H7 (cell line): ENCODE results near the gene TRIM24. TPM values are rescaled to one million over a fixed set of nuclear protein-coding genes. Genes with fewer than 3 reads are reported as not detected.

ENCODE experiments used
- DNase-seq: peaks from one replicate; pipeline ENCODE4 v3.0.0; 2012
- H3K27me3 ChIP-seq: 2 replicates; pipeline ENCODE4 v1.6.0; 2011; ENCODE audit warnings: mild to moderate bottlenecking, low read length; ENCODE audit not compliant: control insufficient read depth, insufficient read depth
- H3K36me3 ChIP-seq: replicated peaks from 2 replicates; pipeline ENCODE4 v1.5.1; 2011; ENCODE audit warnings: low read length; ENCODE audit not compliant: control insufficient read depth, insufficient read depth
- H3K4me3 ChIP-seq: 2 replicates; pipeline ENCODE4 v1.5.1; 2011; ENCODE audit warnings: low read depth, mild to moderate bottlenecking, control low read depth, low read length, moderate library complexity; ENCODE audit not compliant: insufficient read depth
- total RNA-seq: library from RNA; depleted of rRNA; stranded (reverse); fragments of >200 nt; shearing (Covaris generic); gene quantifications from 2 replicates; pipeline ENCODE4 v1.2.3, GENCODE V29; 2014

The TRIM24 gene
- total RNA-seq, 1 experiment from 2014 or later, result 102 TPM

- Histone ChIP-seq H3K27me3 (no peaks in the 10 kb centered on the region), H3K36me3 (peaks cover 44% of the 10 kb centered on the region), H3K4me3 (no peak overlapping the region)
- no peak for DNase-seq
Measured at GRCh38 chr7:138579671-138580070, 119.6 kb downstream of the TRIM24 start.

GRCh38 chr7:138581065-138581464, 121.0 kb downstream of the TRIM24 start:
- Histone ChIP-seq H3K4me3 (no peak overlapping the region), H3K27me3 (no peaks in the 10 kb centered on the region), H3K36me3 (peaks cover 41% of the 10 kb centered on the region)
- no peak for DNase-seq

- peaks cover 24% of the 10 kb centered on the region for H3K36me3 ChIP-seq
Measured at GRCh38 chr7:138584283-138584682, 124.2 kb downstream of the TRIM24 start.

GRCh38 chr7:138584696-138585095, 124.6 kb downstream of the TRIM24 start:
- peaks cover 24% of the 10 kb centered on the region for H3K36me3 ChIP-seq
- H3K4me3 ChIP-seq, result no peak overlapping the region
- DNase-seq, result no peak

More at GRCh38 chr7:138584283-138584682, 124.2 kb downstream of the TRIM24 start:
- no peak overlapping the region for H3K4me3 ChIP-seq
- DNase-seq, result no peak
- no peaks in the 10 kb centered on the region for H3K27me3 ChIP-seq

GRCh38 chr7:138585283-138585993, 125.4 kb downstream of the TRIM24 start:
- H3K27me3 ChIP-seq, result no peaks in the 10 kb centered on the region
- DNase-seq, result no peak
- H3K4me3 ChIP-seq, result no peak overlapping the region
- H3K36me3 ChIP-seq, result peaks cover 21% of the 10 kb centered on the region

More at GRCh38 chr7:138584696-138585095, 124.6 kb downstream of the TRIM24 start:
- H3K27me3 ChIP-seq, result no peaks in the 10 kb centered on the region

- Histone ChIP-seq H3K4me3 (no peak overlapping the region), H3K27me3 (no peaks in the 10 kb centered on the region), H3K36me3 (peaks cover 13% of the 10 kb centered on the region)
- DNase-seq, result no peak
Measured at GRCh38 chr7:138587485-138587884, 127.4 kb downstream of the TRIM24 start.

- H3K4me3 ChIP-seq, result no peak overlapping the region
- H3K27me3 ChIP-seq, result no peaks in the 10 kb centered on the region
- DNase-seq, result no peak
- peaks cover 5% of the 10 kb centered on the region for H3K36me3 ChIP-seq
Measured at GRCh38 chr7:138588986-138589385, 128.9 kb downstream of the TRIM24 start.

GRCh38 chr7:138590154-138590553, 130.1 kb downstream of the TRIM24 start:
- peaks cover 2% of the 10 kb centered on the region for H3K36me3 ChIP-seq
- DNase-seq, result no peak

GRCh38 chr7:138595454-138595853, 135.4 kb downstream of the TRIM24 start:
- H3K4me3 ChIP-seq, result no peak overlapping the region
- no peak for DNase-seq
- no peaks in the 10 kb centered on the region for H3K36me3 ChIP-seq

More at GRCh38 chr7:138590154-138590553, 130.1 kb downstream of the TRIM24 start:
- H3K4me3 ChIP-seq, result no peak overlapping the region
- no peaks in the 10 kb centered on the region for H3K27me3 ChIP-seq

GRCh38 chr7:138602451-138602850, 142.4 kb downstream of the TRIM24 start:
- DNase-seq, result no peak
- Histone ChIP-seq H3K27me3 (no peaks in the 10 kb centered on the region), H3K36me3 (no peaks in the 10 kb centered on the region)

More at GRCh38 chr7:138595454-138595853, 135.4 kb downstream of the TRIM24 start:
- H3K27me3 ChIP-seq, result no peaks in the 10 kb centered on the region

GRCh38 chr7:138603549-138604318, 143.7 kb downstream of the TRIM24 start:
- DNase-seq, result no peak
- Histone ChIP-seq H3K4me3 (no peak overlapping the region), H3K36me3 (no peaks in the 10 kb centered on the region), H3K27me3 (no peaks in the 10 kb centered on the region)

More at GRCh38 chr7:138602451-138602850, 142.4 kb downstream of the TRIM24 start:
- no peak overlapping the region for H3K4me3 ChIP-seq

- no peaks in the 10 kb centered on the region for H3K36me3 ChIP-seq
- no peak overlapping the region for H3K4me3 ChIP-seq
- no peak for DNase-seq
- no peaks in the 10 kb centered on the region for H3K27me3 ChIP-seq
Measured at GRCh38 chr7:138606236-138606635, 146.2 kb downstream of the TRIM24 start.

GRCh38 chr7:138607216-138608126, 147.4 kb downstream of the TRIM24 start:
- Histone ChIP-seq H3K4me3 (no peak overlapping the region), H3K36me3 (no peaks in the 10 kb centered on the region), H3K27me3 (no peaks in the 10 kb centered on the region)
- no peak for DNase-seq

GRCh38 chr7:138608275-138608674, 148.2 kb downstream of the TRIM24 start:
- H3K4me3 ChIP-seq, result no peak overlapping the region
- H3K27me3 ChIP-seq, result no peaks in the 10 kb centered on the region
- DNase-seq, result no peak
- H3K36me3 ChIP-seq, result no peaks in the 10 kb centered on the region
